GM23338 (cell line): ENCODE measurements around the gene KLHL36.

Source experiments
- CREB1 ChIP-seq: fragments of 250-450 bp; sonication (Bioruptor Pico); IDR thresholded peaks from 2 replicates; pipeline ENCODE4 v1.5.0; 2020; ENCODE audit warnings: low read depth, mild to moderate bottlenecking, moderate library complexity
- CTCF ChIP-seq, 2 experiments: fragments of 200-600 bp in 1 of 2; sonication (generic) in 1 of 2; conservative IDR thresholded peaks; 2 replicates each; pipeline versions ENCODE4 v1.5.1 to v1.6.1; 2016 to 2017; ENCODE audit warnings: antibody characterized with exemption in 2 of 2, low read depth in 2 of 2, mild to moderate bottlenecking in 2 of 2, moderate library complexity in 1 of 2
- EZH2 ChIP-seq: fragments of 200-600 bp; sonication (generic); IDR thresholded peaks from one replicate; pipeline ENCODE4 v1.8.0; 2017; ENCODE audit warnings: antibody characterized with exemption, mild to moderate bottlenecking, low read depth; ENCODE audit not compliant: unreplicated experiment
- POLR2AphosphoS5 ChIP-seq: IDR thresholded peaks from 2 replicates; pipeline ENCODE4 v1.6.1; 2016; ENCODE audit warnings: antibody characterized with exemption, low read depth
- REST ChIP-seq: IDR thresholded peaks from one replicate; pipeline ENCODE4 v1.6.1; 2018; ENCODE audit warnings: antibody characterized with exemption; ENCODE audit not compliant: unreplicated experiment
- ZNF331 ChIP-seq: fragments of 250-450 bp; sonication (Bioruptor Pico); IDR thresholded peaks from 2 replicates; pipeline ENCODE4 v1.5.0; 2020; ENCODE audit warnings: low read depth, mild to moderate bottlenecking, moderate library complexity

GRCh38 chr16:84633622-84634021 is 14.7 kb upstream of the KLHL36 start:
- TF ChIP-seq CTCF (conservative IDR thresholded peaks at IDR 0.05; ENCODE audit: low read depth in 2 of 2) (no peak), REST (no peak), ZNF331 (no peak), POLR2AphosphoS5 (no peak), EZH2 (no peak), CREB1 (CRISPR knock-in tag) (no peak)
